GM18858 (cell line): ENCODE measurements around the gene INPP5D.

ENCODE experiments used
- ATAC-seq: cut with Tn5 transposase; IDR thresholded peaks from one replicate; pipeline ENCODE4 v1.9.1; 2021; ENCODE audit not compliant: unreplicated experiment

INPP5D gene

DNA sequence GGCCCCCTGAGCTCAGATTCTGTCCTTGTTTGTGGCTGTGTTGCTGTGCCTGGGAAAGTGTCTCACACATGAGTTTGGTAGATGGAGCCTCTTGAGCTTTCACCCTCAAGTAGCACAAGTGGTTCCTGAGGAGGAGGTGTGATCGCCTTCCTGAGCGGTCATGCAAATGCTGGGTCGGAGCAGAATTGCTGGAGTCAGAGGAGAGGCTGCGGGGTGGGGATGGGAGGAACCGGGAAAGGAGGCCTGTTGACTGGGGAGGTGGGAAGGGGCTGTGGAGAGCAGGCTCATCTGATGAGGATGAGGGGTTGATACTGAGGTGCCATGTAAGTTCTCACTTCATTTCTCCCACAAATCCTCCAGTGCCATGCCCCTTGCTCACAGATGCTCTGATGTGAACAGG, 142.9 kb downstream of the INPP5D start:
- no peak for ATAC-seq

DNA sequence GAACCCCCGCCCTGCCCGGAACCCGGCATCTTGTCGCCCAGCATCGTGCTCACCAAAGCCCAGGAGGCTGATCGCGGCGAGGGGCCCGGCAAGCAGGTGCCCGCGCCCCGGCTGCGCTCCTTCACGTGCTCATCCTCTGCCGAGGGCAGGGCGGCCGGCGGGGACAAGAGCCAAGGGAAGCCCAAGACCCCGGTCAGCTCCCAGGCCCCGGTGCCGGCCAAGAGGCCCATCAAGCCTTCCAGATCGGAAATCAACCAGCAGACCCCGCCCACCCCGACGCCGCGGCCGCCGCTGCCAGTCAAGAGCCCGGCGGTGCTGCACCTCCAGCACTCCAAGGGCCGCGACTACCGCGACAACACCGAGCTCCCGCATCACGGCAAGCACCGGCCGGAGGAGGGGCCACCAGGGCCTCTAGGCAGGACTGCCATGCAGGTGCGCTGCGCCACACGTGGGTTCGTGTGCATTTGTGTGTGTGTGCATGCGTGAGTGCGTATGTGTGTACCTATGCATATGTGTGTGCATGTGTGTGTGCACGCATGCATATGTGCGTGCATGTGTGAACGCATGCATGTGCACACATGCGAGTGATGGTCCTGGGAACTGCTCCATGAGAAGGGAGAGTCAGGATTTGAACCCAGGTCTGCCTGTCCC, 144.3 kb downstream of the INPP5D start:
- no peak for ATAC-seq

DNA sequence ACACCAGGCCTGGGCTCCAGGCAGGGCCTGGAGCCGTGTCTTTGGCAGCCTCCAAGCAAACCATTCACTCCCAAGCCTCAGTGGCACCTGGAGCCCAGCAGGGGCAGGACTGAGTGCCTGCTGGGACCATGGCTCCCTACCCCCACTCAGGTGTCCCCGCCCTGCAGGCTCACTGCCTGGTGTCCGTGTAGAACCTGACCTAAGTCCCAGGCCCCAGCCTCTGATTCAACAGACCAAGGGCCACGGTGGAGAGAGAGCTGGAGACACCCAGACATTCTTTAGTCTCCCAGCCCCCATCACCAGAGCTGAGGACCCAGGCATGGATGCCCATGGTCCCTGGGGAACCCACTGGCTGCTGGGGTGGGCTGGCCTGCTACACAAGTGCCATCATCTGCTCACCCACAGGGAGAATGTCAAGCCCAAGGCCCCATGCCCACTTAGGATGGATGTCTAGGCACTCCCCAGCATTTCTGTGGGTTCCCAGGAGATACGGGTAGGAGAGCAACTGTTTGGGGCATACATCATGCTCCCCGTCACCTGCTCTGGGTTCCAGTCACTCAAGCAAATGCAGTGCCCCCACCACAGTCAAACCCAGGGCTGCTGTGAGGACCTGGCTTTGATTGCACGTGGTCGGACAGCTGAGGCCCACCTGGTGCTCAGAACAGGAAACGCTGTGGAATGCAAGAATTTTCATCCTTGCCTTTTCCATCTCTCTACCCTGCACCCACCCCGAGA, 148.4 kb downstream of the INPP5D start:
- no peak for ATAC-seq

DNA sequence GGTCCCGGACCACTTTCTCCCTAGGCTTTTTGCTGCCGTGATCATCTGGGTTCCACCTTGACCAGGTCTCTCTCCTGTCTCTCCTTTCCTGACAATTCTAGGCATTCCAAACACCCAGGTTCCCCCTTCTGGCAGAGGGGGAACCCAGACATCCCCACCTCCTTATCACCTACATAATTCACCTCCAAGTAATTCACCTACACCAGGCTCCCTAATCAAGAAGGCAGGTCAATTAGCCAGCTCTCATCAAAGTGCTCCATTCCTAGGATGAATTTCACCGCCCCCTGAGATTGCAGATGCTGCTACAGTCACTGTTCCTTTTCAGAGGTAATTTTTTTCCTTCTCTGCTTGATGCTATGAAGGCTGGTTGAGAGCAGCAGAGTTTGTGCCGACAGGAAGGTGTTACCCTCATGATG, 149.0 kb downstream of the INPP5D start:
- no peak for ATAC-seq

DNA sequence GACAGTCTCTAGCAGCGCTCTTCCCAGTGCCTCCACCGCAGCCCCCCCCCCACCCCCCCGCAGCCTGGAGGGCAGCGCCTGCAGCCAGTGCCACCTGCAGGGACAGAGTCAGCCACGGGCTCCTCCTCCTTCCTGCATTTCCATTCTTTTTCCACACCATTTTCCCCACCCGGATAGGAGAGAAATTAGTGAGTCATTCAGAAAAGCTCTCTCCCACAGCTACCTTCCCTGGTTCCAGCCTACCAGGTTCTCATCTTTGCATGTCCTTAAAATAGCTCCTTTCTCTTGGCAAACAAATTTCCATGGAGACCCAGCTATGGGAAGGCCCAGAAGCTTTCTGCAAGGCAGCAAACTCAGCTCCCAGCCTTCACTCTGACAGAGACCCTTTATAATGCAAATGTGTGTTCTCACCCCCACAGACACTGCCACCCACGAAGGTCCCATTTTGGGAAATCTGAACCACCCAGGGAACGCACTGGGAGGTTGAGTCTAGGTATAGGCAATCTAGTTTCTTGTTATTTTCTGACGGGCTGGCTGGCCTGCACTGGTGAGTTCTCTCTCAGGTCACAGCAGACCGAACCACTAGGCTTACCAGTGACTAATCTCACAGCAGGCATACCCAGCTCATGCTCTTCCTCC, 149.5 kb downstream of the INPP5D start:
- no peak for ATAC-seq

DNA sequence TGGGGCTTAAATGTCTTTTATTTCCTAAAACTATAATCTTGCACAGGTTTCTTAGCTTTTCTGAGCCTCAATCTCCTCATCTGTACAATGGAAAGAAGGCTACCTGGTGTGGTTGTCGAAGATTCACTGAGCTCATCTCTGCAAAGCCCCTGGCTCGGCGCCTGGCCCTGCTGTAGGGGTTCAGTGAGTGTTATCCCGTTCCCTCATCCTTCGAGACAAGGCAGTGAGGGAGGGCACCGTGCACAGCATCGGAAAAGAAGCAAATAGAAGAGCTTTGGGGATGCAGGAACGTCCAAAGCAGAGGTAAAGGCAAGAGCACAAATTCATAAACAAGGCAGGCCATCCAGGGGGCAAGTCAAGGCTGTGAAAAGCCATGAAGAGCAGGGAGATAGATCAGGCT, 150.1 kb downstream of the INPP5D start:
- ATAC-seq, result no peak

DNA sequence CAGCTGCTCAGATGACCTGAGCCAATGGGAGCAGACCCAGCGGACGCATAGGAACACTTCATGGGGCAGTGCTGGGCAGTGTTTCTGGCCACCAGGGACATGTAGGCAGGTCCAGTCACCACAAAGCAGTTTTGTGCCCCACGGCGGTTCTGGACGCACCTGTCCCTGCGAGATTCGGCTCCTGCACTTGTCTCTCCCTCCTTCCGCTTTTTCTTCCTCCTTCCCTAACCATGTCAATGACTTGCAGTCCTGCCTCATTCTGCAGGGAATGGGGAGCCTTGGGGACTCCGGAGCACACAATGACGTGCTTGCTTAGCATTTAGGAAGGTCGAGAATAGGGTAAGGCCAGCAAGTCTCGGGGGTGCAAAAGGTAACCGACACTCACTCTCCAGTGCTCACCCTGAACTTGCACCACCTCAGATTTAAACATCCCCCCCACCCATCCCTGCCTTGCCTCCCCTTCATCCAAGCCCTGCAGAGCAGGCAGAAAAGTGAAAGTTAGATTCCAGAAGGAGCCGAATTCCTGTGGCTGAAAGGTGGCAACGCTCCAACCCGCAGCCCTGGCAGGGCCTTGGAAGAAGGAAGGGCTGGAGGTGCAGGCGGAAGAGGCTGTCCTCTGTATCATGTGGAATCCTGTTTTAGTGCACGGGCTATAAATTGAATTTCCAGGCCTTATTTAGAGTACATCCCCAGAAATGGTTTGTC, 150.9 kb downstream of the INPP5D start:
- ATAC-seq, result no peak

DNA sequence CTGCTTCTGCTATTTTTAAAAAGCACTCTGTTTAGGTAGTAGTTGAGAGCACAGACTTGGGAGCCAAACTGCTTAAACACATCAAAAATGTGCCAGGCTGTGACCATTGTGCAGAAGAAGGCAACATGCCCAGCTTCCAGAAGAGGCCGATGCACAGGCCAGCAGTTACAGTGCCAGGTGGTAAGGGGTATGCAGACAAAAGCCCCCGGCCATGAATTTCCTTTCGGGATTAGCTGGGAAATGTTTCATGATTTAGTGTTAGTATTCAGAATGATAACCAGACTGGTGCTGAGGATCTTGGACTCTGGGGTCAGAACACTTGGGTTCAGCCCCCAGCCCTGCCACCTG, 151.4 kb downstream of the INPP5D start:
- ATAC-seq, result no peak

DNA sequence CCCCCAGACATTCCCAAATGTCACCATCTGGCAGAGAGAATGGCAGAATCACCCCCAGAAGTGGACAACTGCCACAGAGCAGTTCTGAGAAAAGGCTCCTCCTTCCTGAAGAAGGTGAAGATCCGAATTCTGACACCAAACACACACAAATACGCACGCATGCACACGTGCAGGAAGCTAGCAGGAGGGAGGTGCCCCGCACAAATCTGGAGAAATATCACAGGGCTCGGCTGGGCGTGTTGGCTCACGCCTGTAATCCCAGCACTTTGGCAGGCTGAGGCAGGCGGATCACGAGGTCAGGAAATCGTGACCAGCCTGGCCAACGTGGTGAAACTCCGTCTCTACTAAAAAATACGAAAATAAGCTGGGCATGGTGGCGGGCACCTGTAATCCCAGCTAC, 152.9 kb downstream of the INPP5D start:
- no peak for ATAC-seq

DNA sequence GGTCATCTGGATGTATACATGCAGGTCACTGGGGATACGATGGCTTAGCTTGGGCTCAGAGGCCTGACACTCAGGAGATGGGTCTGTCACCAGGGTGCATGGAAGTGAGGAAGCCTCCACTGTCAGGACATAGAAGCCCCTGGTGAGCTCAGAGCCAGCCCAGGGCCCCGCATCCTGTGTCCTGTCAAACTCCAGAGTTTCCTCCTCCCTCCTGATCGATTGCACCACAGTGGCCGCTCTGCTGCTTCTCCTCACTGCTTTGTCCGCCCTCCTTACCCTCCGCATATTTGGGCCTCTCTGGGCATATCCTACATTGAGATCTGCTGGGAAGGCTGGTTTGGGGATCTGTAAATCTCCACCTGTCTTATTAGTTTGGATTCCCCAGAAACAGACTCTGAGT, 153.8 kb downstream of the INPP5D start:
- ATAC-seq, result no peak

DNA sequence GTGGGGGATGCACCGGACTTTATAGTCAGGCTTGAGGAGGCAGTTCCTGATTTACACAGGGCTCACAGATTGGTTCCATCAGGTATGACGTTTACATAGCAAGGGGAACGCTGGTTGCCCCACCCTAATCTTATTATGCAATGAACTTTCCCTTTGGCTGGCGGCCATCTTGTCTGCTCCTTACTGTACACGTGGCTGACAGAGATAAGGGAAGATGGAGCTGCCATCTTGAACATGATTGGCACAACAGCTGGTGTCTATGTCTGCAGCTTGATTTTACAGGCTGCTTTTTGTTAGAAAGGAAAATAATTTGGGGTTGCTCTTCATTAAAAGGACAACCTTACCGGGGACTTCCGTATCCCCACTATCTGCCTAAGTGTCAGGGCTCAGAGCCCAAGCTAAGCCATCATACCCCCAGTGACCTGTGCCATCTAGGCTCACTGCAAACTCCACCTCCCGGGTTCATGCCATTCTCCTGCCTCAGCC, 157.8 kb downstream of the INPP5D start:
- no peak for ATAC-seq

DNA sequence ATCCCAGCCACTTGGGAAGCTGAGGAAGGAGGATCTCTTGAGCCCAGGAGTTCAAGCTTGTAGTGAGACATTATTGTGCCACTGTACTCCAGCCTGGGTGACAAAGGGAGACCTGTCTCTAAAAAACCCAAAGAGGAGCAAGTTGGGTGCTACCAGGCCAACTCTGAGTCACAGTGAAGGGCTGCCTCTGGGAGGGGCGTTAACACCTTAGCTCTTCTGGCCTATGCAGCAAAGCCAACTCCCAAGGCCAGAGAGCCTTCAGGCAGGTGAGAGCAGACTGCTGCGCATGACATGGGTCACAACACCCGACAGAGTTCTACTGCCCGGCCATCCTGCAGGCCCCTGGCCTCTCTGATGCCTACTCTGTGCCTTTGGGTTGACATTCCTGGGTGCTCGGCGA, 158.7 kb downstream of the INPP5D start:
- no peak for ATAC-seq

DNA sequence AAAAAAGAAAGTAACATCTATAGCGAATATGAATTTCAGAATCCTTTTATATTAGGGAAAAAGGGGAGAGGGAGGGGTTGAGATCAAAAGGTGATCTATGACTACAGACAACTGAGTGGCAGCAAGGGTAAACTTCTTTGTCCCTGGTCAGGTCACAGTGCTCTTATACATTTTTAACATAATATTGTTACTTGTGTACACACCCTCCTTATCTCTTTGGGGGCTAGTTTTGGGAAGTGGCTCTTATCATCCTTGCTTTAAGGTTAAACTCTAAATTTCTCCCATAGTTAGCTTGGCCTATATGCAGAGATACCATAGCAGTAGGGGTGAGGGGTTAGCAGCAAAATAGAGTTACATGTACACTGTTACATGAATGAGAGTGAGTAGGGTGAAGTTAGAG, 159.7 kb downstream of the INPP5D start:
- no peak for ATAC-seq

DNA sequence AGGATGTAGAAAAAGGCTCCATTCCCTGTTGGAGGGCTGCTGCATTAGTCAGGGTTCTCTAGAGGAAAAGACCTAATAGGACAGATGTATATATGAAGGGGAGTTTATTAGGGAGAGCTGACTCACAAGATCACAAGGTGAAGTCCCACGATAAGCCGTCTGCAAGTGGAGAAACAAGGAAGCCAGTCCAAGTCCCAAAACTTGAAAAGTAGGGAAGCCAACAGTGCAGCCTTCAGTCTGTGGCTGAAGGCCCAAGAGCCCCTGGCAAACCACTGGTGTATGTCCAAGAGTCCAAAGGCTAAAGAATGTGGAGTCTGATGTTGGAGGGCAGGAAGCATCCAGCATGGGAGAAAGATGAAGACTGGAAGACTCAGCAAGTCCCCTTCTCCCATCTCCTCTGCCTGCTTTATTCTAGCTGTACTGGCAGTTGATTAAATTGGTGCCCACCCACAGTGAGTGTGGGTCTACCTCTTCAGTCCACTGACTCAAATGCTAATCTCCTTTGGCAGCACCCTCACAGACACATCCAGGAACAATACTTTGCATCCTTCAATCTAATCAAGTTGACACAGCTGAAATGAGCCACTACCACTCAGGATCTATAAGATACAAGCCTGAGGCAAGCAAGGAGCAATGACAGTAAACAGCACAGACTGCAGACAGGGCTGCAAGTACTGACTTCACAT, 161.4 kb downstream of the INPP5D start:
- ATAC-seq, result no peak

DNA sequence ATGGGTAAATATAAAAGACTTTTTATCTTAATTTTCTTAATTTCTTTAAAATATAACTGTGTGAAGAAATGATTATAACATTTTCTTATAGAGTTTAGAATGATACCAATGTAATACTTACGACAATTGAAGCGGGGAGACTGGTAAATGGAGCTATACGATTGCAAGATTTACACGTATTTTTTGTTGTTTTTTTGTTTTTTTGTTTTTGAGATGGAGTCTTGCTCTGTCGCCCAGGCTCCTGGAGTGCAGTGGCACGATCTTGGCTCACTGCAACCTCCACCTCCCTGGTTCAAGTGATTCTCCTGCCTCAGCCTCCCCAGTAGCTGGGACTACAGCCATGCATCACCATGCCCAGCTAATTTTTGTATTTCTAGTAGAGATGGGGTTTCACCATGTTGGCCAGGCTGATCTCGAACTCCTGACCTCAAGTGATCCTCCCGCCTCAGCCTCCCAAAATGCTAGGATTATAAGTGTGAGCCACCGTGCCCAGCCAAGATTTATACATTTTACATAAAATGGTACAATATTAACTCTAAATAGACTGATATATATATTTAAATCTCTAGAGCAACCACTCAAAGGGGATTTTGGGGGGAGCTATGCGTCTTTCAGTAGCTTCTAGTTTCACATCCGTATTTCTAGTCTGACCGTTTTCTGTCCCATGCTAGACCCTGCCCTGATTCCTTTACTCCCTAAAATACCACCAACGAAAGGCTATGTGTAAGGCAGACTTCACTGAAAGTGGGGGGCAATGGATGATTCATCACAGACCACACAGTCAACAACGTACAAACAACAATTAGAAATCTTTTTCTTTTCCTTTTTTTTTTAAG, 163.1 kb downstream of the INPP5D start:
- ATAC-seq, result no peak

DNA sequence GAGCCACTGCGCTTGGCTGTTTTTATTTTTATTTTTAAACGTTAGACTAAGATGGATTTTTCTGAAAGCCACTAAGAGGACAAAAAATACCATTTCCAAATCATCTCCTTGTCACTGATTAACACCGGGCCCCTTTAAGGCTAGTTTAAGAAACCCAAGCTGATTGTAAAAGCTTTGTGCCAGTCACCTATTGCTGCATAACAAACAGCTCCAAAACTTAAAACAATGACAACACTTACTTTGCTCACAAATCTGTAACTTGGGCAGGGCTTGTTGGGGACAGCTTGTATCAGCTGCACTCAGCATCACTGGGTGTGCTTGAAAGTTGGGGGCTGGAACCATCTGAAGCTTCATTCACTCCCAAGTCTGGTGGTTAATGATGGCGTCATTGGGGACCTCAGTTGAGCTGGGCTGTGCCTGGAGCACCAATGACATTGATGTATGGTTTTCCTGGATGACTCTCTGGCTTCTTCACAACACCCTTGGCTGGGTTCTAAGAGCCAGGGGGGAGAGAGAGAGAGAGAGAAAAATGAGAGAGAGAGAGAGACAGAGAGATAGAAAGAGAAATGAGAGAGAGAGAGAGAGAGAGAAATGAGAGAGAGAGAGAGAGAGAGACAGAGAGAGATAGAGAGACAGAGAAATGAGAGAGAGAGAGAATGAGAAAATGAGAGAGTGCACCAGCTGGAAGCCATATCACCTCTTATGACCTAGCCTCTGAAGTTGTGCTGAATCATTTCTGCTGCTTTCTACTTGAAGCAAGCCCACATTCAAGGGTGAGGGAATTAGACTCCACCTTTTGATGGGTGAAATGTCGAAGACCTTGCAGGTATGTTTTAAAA, 165.3 kb downstream of the INPP5D start:
- ATAC-seq, result no peak

DNA sequence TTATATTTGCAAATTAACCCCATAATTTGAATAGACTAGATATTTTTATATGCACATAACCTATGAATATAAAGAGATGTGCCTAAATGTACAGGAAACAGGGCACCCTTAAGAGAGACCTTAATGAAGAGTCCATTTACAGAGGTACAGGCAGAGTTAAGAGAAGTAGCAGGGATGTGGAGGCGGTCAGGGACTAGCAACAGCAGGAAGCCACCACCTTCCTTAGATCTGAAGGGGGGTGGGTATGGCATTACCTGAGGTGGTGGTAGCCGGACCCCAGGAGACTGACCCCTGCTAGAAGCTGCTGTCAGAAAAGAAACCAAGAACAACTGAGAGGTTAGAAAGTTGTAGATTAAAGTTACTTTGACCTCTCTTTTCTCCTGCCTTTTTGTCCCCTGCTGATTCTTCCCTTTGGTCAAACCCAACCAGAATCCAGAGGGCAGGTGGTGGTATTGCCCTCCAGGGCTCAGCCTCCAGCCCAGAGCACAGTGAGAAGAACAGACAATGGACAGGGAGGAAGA, 166.4 kb downstream of the INPP5D start:
- no peak for ATAC-seq

DNA sequence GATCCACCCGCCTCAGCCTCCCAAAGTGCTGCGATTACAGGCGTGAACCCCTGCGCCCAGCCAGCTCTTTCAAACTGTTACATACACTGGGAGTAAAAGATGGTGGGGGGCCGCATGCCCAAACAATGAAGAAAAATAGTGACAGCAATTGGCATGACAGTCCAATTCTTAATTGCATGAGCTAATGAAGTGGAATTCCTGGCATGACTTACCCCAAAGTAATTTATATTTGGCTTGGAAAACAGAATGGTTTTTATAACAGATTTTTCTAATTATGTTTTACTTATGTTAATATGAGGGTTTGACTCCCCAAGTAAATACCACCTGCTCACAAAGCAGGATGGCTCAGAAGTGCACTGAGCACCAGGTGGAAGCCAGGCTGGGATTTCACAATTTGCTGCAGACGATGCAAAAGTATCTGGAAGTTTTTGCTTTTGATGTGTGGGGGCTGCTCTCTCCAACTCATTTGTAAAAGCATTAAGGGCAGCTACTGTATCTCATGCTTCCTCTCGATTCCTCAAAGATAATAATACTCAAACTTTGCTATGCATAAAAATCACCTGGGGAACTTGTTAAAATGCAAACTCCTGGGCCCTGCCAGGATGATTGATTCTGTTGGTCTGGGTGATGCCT, 167.3 kb downstream of the INPP5D start:
- ATAC-seq, result no peak

DNA sequence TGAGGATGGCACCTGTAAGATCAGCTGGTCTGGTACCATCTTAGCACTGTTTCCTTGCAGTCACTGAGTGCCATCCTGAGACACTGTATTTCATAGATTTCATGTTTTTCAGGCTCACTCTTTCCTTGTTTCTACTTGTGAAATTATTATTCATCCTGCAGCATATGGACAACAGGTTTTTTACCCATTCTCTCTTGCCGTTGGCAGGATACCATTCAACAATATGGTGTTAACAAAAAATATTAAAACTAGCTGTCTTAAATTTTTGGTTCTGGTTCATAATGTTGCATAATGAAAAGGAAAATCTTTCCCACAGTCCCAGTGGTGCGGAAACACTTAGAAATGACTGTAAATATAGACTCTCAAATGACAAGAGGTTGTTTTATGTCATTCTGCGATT, 168.2 kb downstream of the INPP5D start:
- no peak for ATAC-seq
